ENCODE measurements around the gene KRT83. TPM values are rescaled to one million over a fixed set of nuclear protein-coding genes. Genes with fewer than 3 reads are reported as not detected.
"Not testable (repeated sequence)": the region's sequence is repeated elsewhere in the genome, so short reads cannot be mapped to it uniquely, and the experiment has no call there.

KRT83 gene
- total RNA-seq, 1 donor from 2014 or later = not detected

DNA sequence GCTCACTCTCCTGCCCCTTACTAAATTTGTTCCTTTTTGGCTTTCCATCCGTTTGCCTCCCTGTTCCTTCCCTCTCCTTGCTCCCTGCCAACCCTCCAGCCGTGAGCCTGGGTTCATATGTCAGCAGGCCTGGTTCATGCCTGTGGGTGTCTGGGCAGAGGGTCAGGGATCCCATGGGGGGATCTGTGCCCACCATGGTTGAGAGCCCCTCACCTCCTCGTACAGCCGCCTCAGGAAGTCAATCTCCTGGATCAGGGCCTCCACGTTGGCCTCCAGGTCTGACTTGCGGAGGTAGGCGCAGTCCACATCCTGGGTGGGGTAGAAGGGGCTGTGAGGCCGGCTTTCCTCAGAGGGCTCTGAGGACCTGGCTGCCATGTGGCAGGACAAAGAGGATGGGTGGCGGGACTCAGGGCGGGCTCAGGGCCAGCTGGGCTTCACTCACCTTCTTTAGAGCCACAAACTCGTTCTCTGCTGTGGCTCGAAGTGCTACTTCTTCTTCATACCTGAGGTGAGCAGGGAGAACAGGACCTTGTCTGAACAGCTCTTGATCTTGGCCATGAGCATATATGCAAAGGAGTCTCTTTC lies 3.6 kb downstream of the KRT83 start:
- Mint-ChIP-seq H3K4me3 (no peak overlapping the region), H3K27me3 (peaks cover 30% of the 10 kb centered on the region), H3K27ac (no peak overlapping the region), H3K4me1 (no peaks in the 10 kb centered on the region), H3K9me3 (no peaks in the 10 kb centered on the region), H3K36me3 (ENCODE audit: low read depth) (no peaks in the 10 kb centered on the region)
- intact Hi-C loops (cut with micrococcal nuclease) = no loop called here
- no peak for DNase-seq

DNA sequence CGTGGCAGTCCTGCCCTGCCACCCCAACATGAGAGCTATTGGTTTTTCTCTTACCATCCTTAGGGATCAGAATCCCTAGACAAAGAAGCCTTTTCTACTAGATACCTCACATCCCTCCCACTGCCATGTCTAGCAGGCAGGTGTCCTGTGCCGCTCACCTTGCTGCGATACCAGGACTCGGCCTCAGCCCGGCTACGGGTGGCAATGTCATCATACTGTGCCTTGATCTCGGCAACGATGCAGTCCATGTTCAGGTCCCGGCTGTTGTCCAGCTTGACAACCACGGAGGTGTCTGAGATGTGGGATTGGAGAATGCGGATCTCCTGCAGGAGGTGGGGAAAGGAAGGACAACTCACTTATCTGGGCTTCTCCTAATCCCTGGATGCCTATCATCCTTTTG lies 4.5 kb downstream of the KRT83 start:
- intact Hi-C loops (cut with micrococcal nuclease) = no loop called here
- Mint-ChIP-seq H3K9me3 (no peaks in the 10 kb centered on the region), H3K4me1 (no peaks in the 10 kb centered on the region), H3K27me3 (peaks cover 32% of the 10 kb centered on the region), H3K4me3 (no peak overlapping the region), H3K36me3 (ENCODE audit: low read depth) (no peaks in the 10 kb centered on the region), H3K27ac (no peak overlapping the region)
- DNase-seq = no peak

DNA sequence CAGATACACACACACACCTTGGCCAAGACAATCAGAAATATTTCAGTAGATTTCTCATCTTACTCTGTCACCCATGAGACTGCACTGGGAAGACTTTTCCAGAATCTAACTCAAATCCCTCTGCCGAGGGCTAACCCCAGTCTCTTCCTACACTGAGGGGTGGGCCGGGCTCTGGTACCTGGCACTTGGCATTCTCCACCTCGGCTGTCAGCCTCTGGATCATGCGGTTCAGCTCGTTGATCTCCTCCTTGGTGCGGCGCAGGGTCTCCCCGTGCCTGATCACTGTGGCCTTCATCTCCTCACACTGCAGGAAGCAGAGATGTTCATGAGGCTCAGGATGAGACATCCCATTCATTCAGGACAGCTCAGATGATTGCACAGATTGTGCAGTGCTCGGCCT lies 4.9 kb downstream of the KRT83 start:
- Mint-ChIP-seq H3K27me3 (peaks cover 36% of the 10 kb centered on the region), H3K4me1 (no peaks in the 10 kb centered on the region), H3K4me3 (no peak overlapping the region), H3K27ac (no peak overlapping the region), H3K36me3 (ENCODE audit: low read depth) (no peaks in the 10 kb centered on the region), H3K9me3 (no peaks in the 10 kb centered on the region)
- intact Hi-C loops (cut with micrococcal nuclease) = no loop called here
- DNase-seq = no peak

DNA sequence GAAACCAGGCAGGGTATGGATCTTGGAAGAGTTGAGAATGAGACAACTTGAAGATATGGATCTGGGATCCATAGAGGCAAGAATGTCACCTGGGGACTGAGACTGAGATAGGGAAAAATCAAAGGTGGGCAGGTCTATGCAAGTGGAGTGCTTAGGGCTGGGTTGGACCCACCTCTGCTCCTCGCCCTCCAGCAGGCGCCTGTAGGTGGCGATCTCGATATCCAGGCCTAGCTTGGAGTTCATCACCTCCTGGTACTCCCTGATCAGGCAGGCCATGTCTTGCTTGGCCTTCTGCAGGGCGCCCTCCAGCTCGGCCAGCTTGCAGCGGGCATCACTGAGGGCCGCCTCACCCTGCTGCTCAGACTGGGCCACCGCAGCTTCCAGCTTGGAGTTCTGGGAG lies 5.5 kb downstream of the KRT83 start:
- intact Hi-C loops (cut with micrococcal nuclease); H3K27ac Mint-ChIP-seq; H3K4me1 Mint-ChIP-seq; H3K9me3 Mint-ChIP-seq; H3K36me3 Mint-ChIP-seq (ENCODE audit: low read depth); H3K4me3 Mint-ChIP-seq: not testable (repeated sequence)
- peak; percentile 78 for DNase-seq
- peaks cover 42% of the 10 kb centered on the region for H3K27me3 Mint-ChIP-seq

DNA sequence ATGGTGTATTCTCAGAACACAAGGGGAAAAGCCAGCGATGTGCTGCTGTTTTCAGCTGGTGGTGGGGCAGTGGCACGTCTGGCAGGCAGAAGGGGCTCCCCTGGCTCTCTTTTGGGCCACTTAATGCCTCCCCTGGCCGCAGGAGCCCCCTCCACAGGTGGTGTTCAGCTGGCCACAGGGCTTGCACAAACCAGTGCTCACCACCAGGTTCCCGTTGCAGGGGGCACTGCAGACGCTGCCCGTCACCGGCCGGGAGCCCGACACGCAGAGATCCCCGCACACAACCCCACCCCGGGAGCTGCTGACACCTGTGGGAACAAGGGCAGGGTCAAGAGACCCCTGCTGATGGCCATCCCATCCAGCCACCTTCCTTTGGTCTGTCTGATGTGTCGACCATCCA lies 6.7 kb downstream of the KRT83 start:
- no peak overlapping the region for H3K27ac Mint-ChIP-seq
- no peak overlapping the region for H3K4me3 Mint-ChIP-seq
- peaks cover 46% of the 10 kb centered on the region for H3K27me3 Mint-ChIP-seq
- no peak for DNase-seq
- no peaks in the 10 kb centered on the region for H3K4me1 Mint-ChIP-seq
- no peaks in the 10 kb centered on the region for H3K36me3 Mint-ChIP-seq (ENCODE audit: low read depth)
- no peaks in the 10 kb centered on the region for H3K9me3 Mint-ChIP-seq
- intact Hi-C loops (cut with micrococcal nuclease) = no loop called here

DNA sequence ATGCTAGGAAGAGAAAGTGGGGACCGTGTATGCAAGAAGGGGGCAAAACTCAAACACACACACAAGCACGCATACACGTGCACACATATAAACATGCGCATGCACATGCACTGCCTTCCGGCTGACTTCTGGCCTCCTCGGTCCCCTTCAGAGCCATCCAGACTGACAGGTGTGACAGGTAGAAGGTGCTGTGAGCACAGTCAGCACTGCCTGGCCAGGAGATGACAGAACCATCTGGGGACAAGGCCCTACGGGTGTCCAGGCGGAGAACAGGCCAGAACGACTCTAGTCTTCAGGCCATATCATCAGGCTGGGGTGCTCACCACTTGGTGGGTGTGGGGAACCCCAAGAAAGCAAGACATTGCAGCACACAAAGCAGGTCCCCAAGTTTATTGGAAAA lies 7.3 kb downstream of the KRT83 start:
- Mint-ChIP-seq H3K4me1 (peaks cover 1% of the 10 kb centered on the region), H3K36me3 (ENCODE audit: low read depth) (peaks cover under 1% of the 10 kb centered on the region), H3K27me3 (peaks cover 51% of the 10 kb centered on the region), H3K9me3 (no peaks in the 10 kb centered on the region), H3K4me3 (no peak overlapping the region), H3K27ac (no peak overlapping the region)
- no peak for DNase-seq
- intact Hi-C loops (cut with micrococcal nuclease) = no loop called here

DNA sequence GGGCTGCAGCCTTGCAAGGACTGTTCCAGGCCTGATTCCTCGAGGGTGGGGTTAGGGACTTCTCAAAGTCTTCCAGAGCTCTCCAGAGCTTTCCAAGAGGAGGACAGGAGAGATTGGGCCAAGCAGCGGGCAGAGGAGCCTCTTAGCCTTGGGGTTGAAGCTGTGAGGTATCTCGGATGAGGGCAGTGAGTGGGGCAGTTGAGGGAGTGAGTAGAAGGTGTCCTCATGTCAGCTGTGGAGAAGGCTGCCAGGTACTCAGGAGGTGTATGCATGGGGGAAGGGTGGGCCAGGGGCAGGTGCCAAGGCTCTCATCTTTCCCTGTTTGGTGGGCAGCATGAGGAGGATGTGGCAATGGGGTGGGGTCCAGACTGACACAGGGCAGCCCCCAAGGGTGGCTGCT lies 7.7 kb downstream of the KRT83 start:
- H3K36me3 Mint-ChIP-seq (ENCODE audit: low read depth) = peaks cover 3% of the 10 kb centered on the region
- no peak for DNase-seq
- peaks cover 4% of the 10 kb centered on the region for H3K4me1 Mint-ChIP-seq
- no peak overlapping the region for H3K4me3 Mint-ChIP-seq
- peaks cover 54% of the 10 kb centered on the region for H3K27me3 Mint-ChIP-seq
- intact Hi-C loops (cut with micrococcal nuclease) = no loop called here
- H3K27ac Mint-ChIP-seq = no peak overlapping the region
- H3K9me3 Mint-ChIP-seq = no peaks in the 10 kb centered on the region

DNA sequence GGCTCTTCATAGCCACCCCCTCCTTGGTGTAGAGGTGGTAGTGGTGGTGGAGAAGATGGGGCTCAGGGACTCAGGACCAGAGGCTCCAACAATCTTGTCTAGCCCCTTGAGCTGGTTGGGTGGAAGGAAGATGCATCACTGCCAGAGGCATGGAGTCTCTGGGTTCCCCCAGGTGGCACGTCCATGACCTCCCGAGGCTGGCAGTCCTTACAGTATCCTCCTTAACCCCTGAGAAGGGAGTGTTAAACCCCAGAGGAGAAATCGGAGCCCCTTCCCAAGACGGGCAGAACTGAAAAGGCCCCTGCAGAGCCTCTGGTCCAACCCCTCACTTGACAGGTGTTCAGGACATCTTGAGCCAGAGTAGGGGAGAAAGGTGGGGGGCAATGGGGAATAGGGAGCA lies 9.1 kb downstream of the KRT83 start:
- Mint-ChIP-seq H3K9me3 (no peaks in the 10 kb centered on the region), H3K27ac (no peak overlapping the region), H3K4me1 (peaks cover 7% of the 10 kb centered on the region), H3K36me3 (ENCODE audit: low read depth) (peaks cover 3% of the 10 kb centered on the region), H3K27me3 (peaks cover 64% of the 10 kb centered on the region), H3K4me3 (no peak overlapping the region)
- no peak for DNase-seq
- intact Hi-C loops (cut with micrococcal nuclease) = no loop called here

DNA sequence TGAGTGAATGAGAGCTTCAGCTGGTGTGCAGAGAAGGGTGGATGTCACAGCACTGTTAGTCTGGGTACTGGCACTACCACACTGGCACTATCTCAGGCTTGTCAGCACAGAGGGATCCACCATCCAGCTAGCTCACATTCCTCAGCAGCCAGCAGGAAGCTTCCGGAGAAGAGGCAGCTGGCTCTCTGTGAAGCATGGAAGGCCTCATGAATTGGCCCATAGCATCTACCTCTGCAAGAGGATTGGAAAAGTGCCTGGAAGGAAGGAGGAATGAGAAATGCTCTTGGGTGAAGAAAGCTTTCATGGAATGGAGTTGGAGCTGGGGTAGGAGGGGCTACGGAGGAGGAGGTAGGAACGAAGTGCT lies 9.9 kb downstream of the KRT83 start:
- Mint-ChIP-seq H3K36me3 (ENCODE audit: low read depth) (peaks cover 3% of the 10 kb centered on the region), H3K4me3 (no peak overlapping the region), H3K9me3 (no peaks in the 10 kb centered on the region), H3K4me1 (peaks cover 7% of the 10 kb centered on the region), H3K27ac (no peak overlapping the region), H3K27me3 (peaks cover 72% of the 10 kb centered on the region)
- intact Hi-C loops (cut with micrococcal nuclease) = no loop called here
- no peak for DNase-seq

DNA sequence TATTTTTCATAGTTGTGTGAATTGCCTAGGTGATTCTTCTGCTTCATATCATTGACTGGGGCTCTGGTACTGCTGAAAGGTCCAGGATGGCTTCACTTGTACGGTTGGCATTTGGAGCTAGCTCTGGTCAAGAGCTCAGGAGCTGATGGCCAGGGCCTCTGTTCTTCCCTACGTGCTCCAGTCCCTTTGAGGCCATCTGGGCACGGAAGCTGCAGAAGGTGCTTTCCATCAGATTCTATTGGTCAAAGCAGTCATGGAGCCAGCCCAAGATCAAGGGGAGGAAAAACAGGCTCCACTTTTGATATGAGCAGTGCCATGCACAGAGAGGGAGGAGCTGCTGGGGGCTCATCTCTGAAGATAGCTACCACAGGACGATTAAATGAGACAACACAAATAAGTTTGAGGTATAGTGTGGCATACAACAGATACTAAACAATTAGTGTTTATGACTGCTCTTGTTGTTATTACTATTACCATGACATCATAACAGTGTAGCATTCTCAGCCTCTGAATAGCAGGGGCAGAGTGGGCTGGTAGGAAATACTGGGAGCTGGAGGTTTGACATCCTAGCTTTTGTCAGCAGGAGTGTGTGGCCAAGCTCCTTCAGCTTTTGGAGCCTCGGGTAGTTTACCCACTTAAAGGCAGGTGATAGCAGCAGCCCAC lies 10.4 kb downstream of the KRT83 start:
- Mint-ChIP-seq H3K4me3 (no peak overlapping the region), H3K4me1 (peaks cover 9% of the 10 kb centered on the region), H3K27me3 (peaks cover 73% of the 10 kb centered on the region), H3K27ac (no peak overlapping the region), H3K36me3 (ENCODE audit: low read depth) (peaks cover 3% of the 10 kb centered on the region), H3K9me3 (no peaks in the 10 kb centered on the region)
- DNase-seq = no peak
- intact Hi-C loops (cut with micrococcal nuclease) = no loop called here

DNA sequence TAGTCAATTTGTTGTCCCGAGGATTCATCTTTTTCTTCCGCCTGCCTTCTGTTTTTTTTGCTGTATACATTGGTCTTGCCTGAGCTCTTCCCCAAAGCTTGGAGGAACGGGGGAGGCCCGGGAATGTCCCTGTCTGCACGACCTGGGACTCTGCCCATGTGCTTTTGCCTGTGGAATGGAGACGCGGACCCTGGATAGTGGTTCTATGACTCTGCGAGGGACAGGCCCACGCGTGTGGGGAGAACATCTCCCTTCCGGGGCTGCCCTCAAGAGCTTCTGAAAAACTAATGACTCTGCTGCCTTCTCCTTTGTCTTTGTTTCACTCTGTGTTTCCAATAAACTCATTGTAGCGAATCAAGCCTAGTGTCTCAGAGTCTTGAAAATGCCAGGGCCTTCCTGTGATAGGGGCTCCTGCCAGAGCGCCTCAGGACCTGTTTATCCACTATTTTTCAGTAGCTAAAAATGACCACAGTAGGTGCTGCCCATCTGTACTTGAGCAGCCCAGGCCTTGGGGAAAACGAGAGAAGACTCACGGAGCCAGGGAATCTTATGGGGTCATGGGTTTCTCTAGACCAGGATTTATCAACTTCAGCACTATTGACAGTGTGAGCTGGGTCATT lies 12.3 kb downstream of the KRT83 start:
- Mint-ChIP-seq H3K27me3 (peaks cover 69% of the 10 kb centered on the region), H3K9me3 (no peaks in the 10 kb centered on the region), H3K4me1 (peaks cover 21% of the 10 kb centered on the region), H3K36me3 (ENCODE audit: low read depth) (peaks cover 3% of the 10 kb centered on the region), H3K4me3 (peak overlapping the region; percentile 73), H3K27ac (no peak overlapping the region)
- intact Hi-C loops (cut with micrococcal nuclease) = no loop called here
- DNase-seq = no peak

DNA sequence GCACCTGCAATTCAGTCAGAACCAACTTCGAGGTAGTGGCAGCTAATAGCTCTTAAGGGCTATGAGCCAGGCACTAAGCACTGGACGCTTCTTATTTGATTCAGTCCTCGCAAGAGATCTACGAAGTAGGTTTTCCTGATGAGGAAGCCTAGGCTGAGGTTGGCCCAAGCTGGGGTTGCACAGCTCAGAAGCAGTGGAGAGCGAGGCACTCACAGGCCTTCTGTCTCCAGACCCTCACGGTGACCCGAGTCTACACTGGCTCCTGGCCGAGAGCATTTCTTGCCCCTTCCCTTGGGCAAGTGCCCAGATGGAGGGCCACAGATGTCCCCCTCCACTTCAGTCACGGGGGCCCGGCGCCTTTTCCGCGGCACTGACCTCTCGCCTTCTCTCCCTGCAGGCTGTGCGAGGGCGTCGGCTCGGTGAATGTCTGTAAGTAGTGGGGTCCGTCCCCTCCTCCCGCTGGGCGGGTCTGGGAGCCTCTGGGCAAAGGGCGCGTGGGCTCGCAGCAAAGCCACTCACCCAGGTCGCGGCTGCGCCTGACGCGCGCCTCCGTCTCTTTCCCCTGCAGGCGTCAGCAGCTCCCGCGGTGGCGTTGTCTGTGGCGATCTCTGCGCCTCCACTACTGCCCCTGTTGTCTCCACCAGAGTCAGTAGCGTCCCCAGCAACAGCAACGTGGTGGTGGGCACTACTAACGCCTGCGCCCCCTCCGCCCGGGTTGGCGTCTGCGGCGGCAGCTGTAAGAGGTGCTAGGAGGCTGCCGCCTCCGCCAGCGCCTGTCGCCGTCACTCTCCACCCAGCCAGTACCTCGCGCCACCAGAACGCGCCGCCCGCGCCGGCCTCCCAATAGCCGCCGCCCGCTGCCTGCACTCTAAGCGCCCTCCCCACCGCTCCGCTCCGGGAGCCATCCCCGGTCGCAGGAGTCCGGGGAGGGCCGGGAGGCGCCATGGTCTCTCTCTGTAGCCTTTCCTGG lies 13.1 kb downstream of the KRT83 start:
- DNase-seq = peak; percentile 83
- H3K27me3 Mint-ChIP-seq = peaks cover 63% of the 10 kb centered on the region
- H3K9me3 Mint-ChIP-seq = no peaks in the 10 kb centered on the region
- H3K36me3 Mint-ChIP-seq (ENCODE audit: low read depth) = peaks cover 3% of the 10 kb centered on the region
- H3K4me3 Mint-ChIP-seq = peak overlapping the region; percentile 73
- intact Hi-C loops (cut with micrococcal nuclease) = no loop called here
- H3K4me1 Mint-ChIP-seq = peaks cover 21% of the 10 kb centered on the region
- no peak overlapping the region for H3K27ac Mint-ChIP-seq

DNA sequence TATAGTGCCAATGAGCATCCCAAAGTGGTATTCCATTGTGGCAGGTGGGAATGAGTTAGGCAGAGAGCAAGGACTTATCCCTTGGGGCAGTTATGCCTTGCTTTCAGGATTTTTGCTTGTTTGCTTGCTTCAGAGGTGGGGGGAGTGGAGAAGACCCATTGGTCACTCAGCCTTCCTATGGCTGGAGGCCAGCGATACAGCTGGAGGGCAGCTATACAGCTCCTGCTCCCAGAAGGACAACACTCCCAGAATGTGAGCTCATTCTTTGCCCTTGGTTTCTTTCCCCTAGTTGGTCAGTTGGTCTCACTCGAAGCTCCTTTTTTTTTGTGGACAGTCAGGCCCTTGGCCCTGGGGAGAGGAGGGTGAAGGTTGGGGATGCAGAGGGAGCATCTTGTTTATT lies 14.5 kb downstream of the KRT83 start:
- Mint-ChIP-seq H3K27me3 (peaks cover 51% of the 10 kb centered on the region), H3K9me3 (no peaks in the 10 kb centered on the region), H3K4me1 (peaks cover 21% of the 10 kb centered on the region), H3K36me3 (ENCODE audit: low read depth) (peaks cover 3% of the 10 kb centered on the region), H3K27ac (no peak overlapping the region), H3K4me3 (no peak overlapping the region)
- DNase-seq = no peak
- intact Hi-C loops (cut with micrococcal nuclease) = no loop called here
